Trophoblast cell (in vitro differentiated cells and primary cell): Measurements from ENCODE around the gene PTPN3.

Experiments used
- DNase-seq, 2 donors: peaks; one replicate each; pipeline ENCODE4 v3.0.0-alpha.2; 2016
- H2AFZ ChIP-seq: 2 replicates; pipeline ENCODE4 v1.6.1; 2013; ENCODE audit warnings: low read length, moderate library complexity, mild to moderate bottlenecking; ENCODE audit not compliant: insufficient read depth, poor library complexity
- H2AK5ac ChIP-seq: 2 replicates; pipeline ENCODE4 v1.6.1; 2013; ENCODE audit warnings: mild to moderate bottlenecking, low read length
- H2BK120ac ChIP-seq: 2 replicates; pipeline ENCODE4 v1.6.1; 2013; ENCODE audit warnings: low read length, mild to moderate bottlenecking, moderate library complexity; ENCODE audit not compliant: insufficient read depth, poor library complexity
- H2BK12ac ChIP-seq: 2 replicates; pipeline ENCODE4 v1.6.1; 2013; ENCODE audit warnings: mild to moderate bottlenecking, low read length, moderate library complexity
- H2BK5ac ChIP-seq: 2 replicates; pipeline ENCODE4 v1.6.1; 2013; ENCODE audit warnings: low read length, low read depth, moderate library complexity, mild to moderate bottlenecking; ENCODE audit not compliant: poor library complexity
- H3K14ac ChIP-seq: 2 replicates; pipeline ENCODE4 v1.6.1; 2013; ENCODE audit warnings: mild to moderate bottlenecking, low read length
- H3K18ac ChIP-seq: 2 replicates; pipeline ENCODE4 v1.6.1; 2013; ENCODE audit warnings: mild to moderate bottlenecking, low read length
- H3K23ac ChIP-seq: 2 replicates; pipeline ENCODE4 v1.6.1; 2013; ENCODE audit warnings: low read length
- H3K27ac ChIP-seq: 2 replicates; pipeline ENCODE4 v1.5.1; 2013; ENCODE audit warnings: low read depth, mild to moderate bottlenecking, inconsistent platforms, low read length, moderate library complexity
- H3K27me3 ChIP-seq: 2 replicates; pipeline ENCODE4 v1.6.1; 2013; ENCODE audit warnings: inconsistent platforms, mild to moderate bottlenecking, low read length, moderate library complexity; ENCODE audit not compliant: insufficient read depth
- H3K36me3 ChIP-seq, 2 experiments: 1 replicate in 1 of 2; 2 replicates in 1 of 2; pipeline ENCODE4 v1.6.1; 2013; ENCODE audit warnings: low read length in 2 of 2, mild to moderate bottlenecking in 2 of 2, moderate library complexity in 1 of 2; ENCODE audit not compliant: insufficient read depth in 2 of 2, control insufficient read depth in 1 of 2
- H3K4ac ChIP-seq: 2 replicates; pipeline ENCODE4 v1.6.1; 2013; ENCODE audit warnings: low read depth, mild to moderate bottlenecking, low read length, moderate library complexity
- H3K4me1 ChIP-seq, 2 experiments: 1 replicate in 1 of 2; 2 replicates in 1 of 2; pipeline ENCODE4 v1.6.1; 2013; ENCODE audit warnings: low read length in 2 of 2, mild to moderate bottlenecking in 2 of 2, moderate library complexity in 1 of 2; ENCODE audit not compliant: insufficient read depth in 2 of 2, control insufficient read depth in 1 of 2
- H3K4me2 ChIP-seq: 2 replicates; pipeline ENCODE4 v1.6.1; 2013; ENCODE audit warnings: inconsistent platforms, mild to moderate bottlenecking, low read length, moderate library complexity
- H3K4me3 ChIP-seq: 2 replicates; pipeline ENCODE4 v1.5.1; 2013; ENCODE audit warnings: mild to moderate bottlenecking, low read depth, low read length, inconsistent platforms
- H3K79me1 ChIP-seq: one replicate; pipeline ENCODE4 v1.6.1; 2013; ENCODE audit warnings: low read length
- H3K79me2 ChIP-seq: 2 replicates; pipeline ENCODE4 v1.6.1; 2013; ENCODE audit warnings: low read length, mild to moderate bottlenecking; ENCODE audit not compliant: control insufficient read depth, insufficient read depth, poor library complexity
- H3K9ac ChIP-seq: 2 replicates; pipeline ENCODE4 v1.6.1; 2013; ENCODE audit warnings: mild to moderate bottlenecking, low read length
- H3K9me3 ChIP-seq: 2 replicates; pipeline ENCODE4 v1.6.1; 2013; ENCODE audit warnings: low read depth, mild to moderate bottlenecking, control low read depth, inconsistent platforms, low read length; ENCODE audit not compliant: insufficient read depth
- H4K12ac ChIP-seq: 2 replicates; pipeline ENCODE4 v1.6.1; 2013; ENCODE audit warnings: low read depth, mild to moderate bottlenecking, low read length, moderate library complexity
- H4K8ac ChIP-seq: 2 replicates; pipeline ENCODE4 v1.6.1; 2013; ENCODE audit warnings: low read depth, mild to moderate bottlenecking, low read length, moderate library complexity
- H4K91ac ChIP-seq: one replicate; pipeline ENCODE4 v1.6.1; 2013; ENCODE audit warnings: low read depth, mild to moderate bottlenecking, low read length, moderate library complexity
- WGBS: extraction: QIAGEN DNeasy Blood & Tissue Kit; methylation state at CpG from one replicate; pipeline ENCODE4 v1.1.7; 2013; ENCODE audit warnings: missing lambda C conversion rate; ENCODE audit not compliant: insufficient read length, insufficient coverage; ENCODE audit errors: extremely low coverage; 5-methylcytosine and 5-hydroxymethylcytosine counted together

The PTPN3 gene

GRCh38 chr9:109476642-109477257, 21.4 kb downstream of the PTPN3 start:
- H3K36me3 ChIP-seq: no peaks in the 10 kb centered on the region
- no peak overlapping the region for H3K23ac ChIP-seq
- no peak for DNase-seq

GRCh38 chr9:109475526-109475925, 22.6 kb downstream of the PTPN3 start:
- H2BK5ac ChIP-seq: no peak overlapping the region
- H3K9ac ChIP-seq: no peak overlapping the region
- H4K12ac ChIP-seq: no peak overlapping the region
- DNase-seq: peak in 1 of 2 donors; percentile 37
- no peak overlapping the region for H3K4me2 ChIP-seq
- H3K79me2 ChIP-seq: no peaks in the 10 kb centered on the region
- no peak overlapping the region for H4K8ac ChIP-seq
- H3K4me3 ChIP-seq: no peak overlapping the region
- no peak overlapping the region for H2BK12ac ChIP-seq
- no peaks in the 10 kb centered on the region for H3K27me3 ChIP-seq
- H2BK120ac ChIP-seq: no peak overlapping the region
- H3K4ac ChIP-seq: no peak overlapping the region
- H3K4me1 ChIP-seq: peaks cover 2 to 10% of the 10 kb centered on the region in 2 experiments
- no peak overlapping the region for H3K27ac ChIP-seq
- no peak overlapping the region for H2AK5ac ChIP-seq
- H3K23ac ChIP-seq: no peak overlapping the region
- no peaks in the 10 kb centered on the region for H3K36me3 ChIP-seq
- no peaks in the 10 kb centered on the region for H3K79me1 ChIP-seq
- no peak overlapping the region for H3K18ac ChIP-seq
- no peak overlapping the region for H3K14ac ChIP-seq
- H2AFZ ChIP-seq: no peak overlapping the region
- no peak overlapping the region for H4K91ac ChIP-seq
- H3K9me3 ChIP-seq: no peaks in the 10 kb centered on the region
- no CpG with 5 or more reads among the region's 7 CpGs for WGBS

More at GRCh38 chr9:109476642-109477257, 21.4 kb downstream of the PTPN3 start:
- peaks cover 2 to 10% of the 10 kb centered on the region in 2 experiments for H3K4me1 ChIP-seq
- no peaks in the 10 kb centered on the region for H3K27me3 ChIP-seq
- H2AFZ ChIP-seq: no peak overlapping the region
- no peak overlapping the region for H3K4me2 ChIP-seq
- H3K79me1 ChIP-seq: no peaks in the 10 kb centered on the region
- H2AK5ac ChIP-seq: no peak overlapping the region
- no peak overlapping the region for H4K12ac ChIP-seq
- H2BK120ac ChIP-seq: no peak overlapping the region
- no CpG with 5 or more reads among the region's 8 CpGs for WGBS
- H4K8ac ChIP-seq: no peak overlapping the region
- H3K27ac ChIP-seq: no peak overlapping the region
- H4K91ac ChIP-seq: no peak overlapping the region
- H3K4ac ChIP-seq: no peak overlapping the region
- H3K18ac ChIP-seq: no peak overlapping the region
- no peak overlapping the region for H3K9ac ChIP-seq
- H3K79me2 ChIP-seq: no peaks in the 10 kb centered on the region
- H3K14ac ChIP-seq: no peak overlapping the region
- H2BK12ac ChIP-seq: no peak overlapping the region
- H3K9me3 ChIP-seq: no peaks in the 10 kb centered on the region
- no peak overlapping the region for H2BK5ac ChIP-seq
- no peak overlapping the region for H3K4me3 ChIP-seq

- no peak overlapping the region for H3K14ac ChIP-seq
- no peak overlapping the region for H3K9ac ChIP-seq
- H4K8ac ChIP-seq: no peak overlapping the region
- H4K91ac ChIP-seq: no peak overlapping the region
- H3K27me3 ChIP-seq: no peaks in the 10 kb centered on the region
- DNase-seq: no peak
- H2AK5ac ChIP-seq: no peak overlapping the region
- no peak overlapping the region for H3K4me3 ChIP-seq
- H4K12ac ChIP-seq: no peak overlapping the region
- no peak overlapping the region for H3K4ac ChIP-seq
- H3K79me2 ChIP-seq: no peaks in the 10 kb centered on the region
- no peak overlapping the region for H3K27ac ChIP-seq
- peaks cover 2 to 10% of the 10 kb centered on the region in 2 experiments for H3K4me1 ChIP-seq
- no peaks in the 10 kb centered on the region for H3K9me3 ChIP-seq
- no peak overlapping the region for H3K23ac ChIP-seq
- H3K4me2 ChIP-seq: no peak overlapping the region
- H2BK12ac ChIP-seq: no peak overlapping the region
- no CpG with 5 or more reads among the region's 2 CpGs for WGBS
- H3K79me1 ChIP-seq: no peaks in the 10 kb centered on the region
- no peak overlapping the region for H3K18ac ChIP-seq
- no peaks in the 10 kb centered on the region for H3K36me3 ChIP-seq
- no peak overlapping the region for H2BK120ac ChIP-seq
- H2AFZ ChIP-seq: no peak overlapping the region
- no peak overlapping the region for H2BK5ac ChIP-seq
Observed at GRCh38 chr9:109474944-109475343, 23.2 kb downstream of the PTPN3 start.

- WGBS: no CpG with 5 or more reads among the region's 7 CpGs
- H3K36me3 ChIP-seq: no peaks in the 10 kb centered on the region
- H2BK120ac ChIP-seq: no peak overlapping the region
- H3K23ac ChIP-seq: no peak overlapping the region
- H3K4me1 ChIP-seq: peaks cover 2 to 10% of the 10 kb centered on the region in 2 experiments
- H4K8ac ChIP-seq: no peak overlapping the region
- no peak overlapping the region for H3K27ac ChIP-seq
- H3K4me2 ChIP-seq: no peak overlapping the region
- no peak overlapping the region for H3K14ac ChIP-seq
- H3K27me3 ChIP-seq: no peaks in the 10 kb centered on the region
- DNase-seq: no peak
- H3K4ac ChIP-seq: no peak overlapping the region
- H4K12ac ChIP-seq: no peak overlapping the region
- no peak overlapping the region for H4K91ac ChIP-seq
- no peak overlapping the region for H2BK12ac ChIP-seq
- H2BK5ac ChIP-seq: no peak overlapping the region
- no peaks in the 10 kb centered on the region for H3K79me2 ChIP-seq
- H2AK5ac ChIP-seq: no peak overlapping the region
- H3K9ac ChIP-seq: no peak overlapping the region
- no peak overlapping the region for H3K4me3 ChIP-seq
- H3K79me1 ChIP-seq: no peaks in the 10 kb centered on the region
- H2AFZ ChIP-seq: no peak overlapping the region
- no peaks in the 10 kb centered on the region for H3K9me3 ChIP-seq
- H3K18ac ChIP-seq: no peak overlapping the region
Observed at GRCh38 chr9:109474170-109474569, 23.9 kb downstream of the PTPN3 start.
